B cell (primary cell): ENCODE data around the gene SKIC8.

Experiments
- EZH2 ChIP-seq: IDR thresholded peaks from 2 replicates; pipeline ENCODE4 v1.6.1; 2012; ENCODE audit warnings: borderline replicate concordance, low read depth, mild to moderate bottlenecking, moderate library complexity, low read length; ENCODE audit not compliant: insufficient read depth, poor library complexity, severe bottlenecking
- TF ChIP-seq, protein P1 (sequence below): fragments of 200-600 bp; IDR thresholded peaks from one replicate; pipeline ENCODE4 v1.8.0; 2022; ENCODE audit warnings: antibody characterized with exemption, mild to moderate bottlenecking

DNA sequence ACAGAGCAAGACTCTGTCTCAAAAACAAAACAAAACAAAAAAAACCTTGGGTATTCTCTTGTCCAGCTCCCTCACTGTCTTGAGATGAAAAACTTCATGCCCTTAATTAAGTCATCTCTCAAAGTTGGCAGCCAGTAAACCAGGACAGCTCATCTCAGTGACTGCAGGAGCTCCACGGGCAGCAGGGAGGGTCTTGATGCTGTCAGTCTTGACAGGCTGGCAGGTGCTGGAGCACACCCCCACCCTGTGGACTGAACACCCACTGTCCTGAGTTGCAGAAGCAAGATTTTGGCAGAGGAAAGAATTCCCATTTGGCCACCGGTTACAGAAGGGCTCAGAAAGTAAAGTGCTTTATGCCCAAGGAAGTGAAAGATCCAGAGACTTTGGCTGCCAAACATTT is 27.1 kb downstream of the SKIC8 start:
- TF ChIP-seq, protein P1, sequence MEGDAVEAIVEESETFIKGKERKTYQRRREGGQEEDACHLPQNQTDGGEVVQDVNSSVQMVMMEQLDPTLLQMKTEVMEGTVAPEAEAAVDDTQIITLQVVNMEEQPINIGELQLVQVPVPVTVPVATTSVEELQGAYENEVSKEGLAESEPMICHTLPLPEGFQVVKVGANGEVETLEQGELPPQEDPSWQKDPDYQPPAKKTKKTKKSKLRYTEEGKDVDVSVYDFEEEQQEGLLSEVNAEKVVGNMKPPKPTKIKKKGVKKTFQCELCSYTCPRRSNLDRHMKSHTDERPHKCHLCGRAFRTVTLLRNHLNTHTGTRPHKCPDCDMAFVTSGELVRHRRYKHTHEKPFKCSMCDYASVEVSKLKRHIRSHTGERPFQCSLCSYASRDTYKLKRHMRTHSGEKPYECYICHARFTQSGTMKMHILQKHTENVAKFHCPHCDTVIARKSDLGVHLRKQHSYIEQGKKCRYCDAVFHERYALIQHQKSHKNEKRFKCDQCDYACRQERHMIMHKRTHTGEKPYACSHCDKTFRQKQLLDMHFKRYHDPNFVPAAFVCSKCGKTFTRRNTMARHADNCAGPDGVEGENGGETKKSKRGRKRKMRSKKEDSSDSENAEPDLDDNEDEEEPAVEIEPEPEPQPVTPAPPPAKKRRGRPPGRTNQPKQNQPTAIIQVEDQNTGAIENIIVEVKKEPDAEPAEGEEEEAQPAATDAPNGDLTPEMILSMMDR = no peak
- TF ChIP-seq EZH2 = no peak
